Skeletal muscle tissue (tissue), 4 donors: ENCODE data around the gene AUTS2. TPM values are rescaled to one million over a fixed set of nuclear protein-coding genes. Genes with fewer than 3 reads are reported as not detected.
A peak's percentile ranks its signal among the peaks of the same experiment; 100 is the strongest.
"Not testable (repeated sequence)": the region's sequence is repeated elsewhere in the genome, so short reads cannot be mapped to it uniquely, and the experiment has no call there.

Source experiments
- H3K27ac ChIP-seq: one replicate; pipeline ENCODE4 v1.7.0; 2013; ENCODE audit warnings: mild to moderate bottlenecking, low read depth, low read length, inconsistent platforms
- H3K27me3 ChIP-seq, 3 donors: one replicate each; pipeline ENCODE4 v1.7.0; 2013; ENCODE audit warnings: low read length in 3 of 3; ENCODE audit not compliant: control insufficient read depth in 3 of 3, insufficient read depth in 3 of 3
- H3K36me3 ChIP-seq, 3 donors: one replicate each; pipeline ENCODE4 v1.7.0; 2013; ENCODE audit warnings: low read length in 3 of 3; ENCODE audit not compliant: control insufficient read depth in 3 of 3, insufficient read depth in 3 of 3
- H3K4me1 ChIP-seq, 3 donors: one replicate each; pipeline ENCODE4 v1.7.0; 2013; ENCODE audit warnings: low read length in 3 of 3, mild to moderate bottlenecking in 3 of 3; ENCODE audit not compliant: control insufficient read depth in 3 of 3, insufficient read depth in 3 of 3
- H3K4me3 ChIP-seq, 3 donors: one replicate each; pipeline ENCODE4 v1.7.0; 2013; ENCODE audit warnings: low read length in 3 of 3
- H3K9ac ChIP-seq, 3 donors: one replicate each; pipeline ENCODE4 v1.7.0; 2013; ENCODE audit warnings: low read length in 3 of 3, mild to moderate bottlenecking in 3 of 3, moderate library complexity in 2 of 3, low read depth in 1 of 3
- H3K9me3 ChIP-seq, 3 donors: one replicate each; pipeline ENCODE4 v1.7.0; 2013; ENCODE audit warnings: low read length in 3 of 3; ENCODE audit not compliant: control insufficient read depth in 3 of 3
- total RNA-seq: library from RNA; depleted of rRNA; stranded (reverse); fragments of >200 nt; gene quantifications from one replicate; pipeline ENCODE4 v1.2.3, GENCODE V29; 2014
- donor health status: Osteomylitis.

The AUTS2 gene
- total RNA-seq, 1 donor from 2014 or later: 43.3 TPM

DNA sequence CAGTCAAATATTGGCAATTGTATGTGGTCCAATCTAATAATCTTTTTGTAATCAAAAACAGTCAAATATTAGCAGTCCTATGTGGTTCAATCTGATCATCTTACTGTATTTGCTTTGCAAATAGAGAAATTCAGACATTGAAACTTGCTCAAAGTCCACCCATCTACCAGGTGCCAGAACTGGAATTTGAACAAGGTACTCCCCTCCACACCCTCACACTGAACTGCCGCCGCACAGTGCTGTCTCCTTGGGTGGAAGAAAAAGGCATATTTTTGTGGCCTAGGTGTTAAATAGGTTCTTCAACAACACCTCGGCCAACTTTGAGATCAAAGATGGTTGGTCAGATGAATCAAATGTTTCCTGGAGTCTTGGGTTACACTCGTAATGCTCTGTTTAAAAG, 989.5 kb downstream of the AUTS2 start:
- H3K36me3 ChIP-seq: no peaks in the 10 kb centered on the region
- H3K27me3 ChIP-seq: no peaks in the 10 kb centered on the region
- no peaks in the 10 kb centered on the region for H3K9me3 ChIP-seq
- no peak overlapping the region for H3K4me3 ChIP-seq
- H3K9ac ChIP-seq: no peak overlapping the region
- H3K4me1 ChIP-seq: peaks cover 3 to 9% (median 6%) of the 10 kb centered on the region in 3 donors
- H3K27ac ChIP-seq: no peak overlapping the region

DNA sequence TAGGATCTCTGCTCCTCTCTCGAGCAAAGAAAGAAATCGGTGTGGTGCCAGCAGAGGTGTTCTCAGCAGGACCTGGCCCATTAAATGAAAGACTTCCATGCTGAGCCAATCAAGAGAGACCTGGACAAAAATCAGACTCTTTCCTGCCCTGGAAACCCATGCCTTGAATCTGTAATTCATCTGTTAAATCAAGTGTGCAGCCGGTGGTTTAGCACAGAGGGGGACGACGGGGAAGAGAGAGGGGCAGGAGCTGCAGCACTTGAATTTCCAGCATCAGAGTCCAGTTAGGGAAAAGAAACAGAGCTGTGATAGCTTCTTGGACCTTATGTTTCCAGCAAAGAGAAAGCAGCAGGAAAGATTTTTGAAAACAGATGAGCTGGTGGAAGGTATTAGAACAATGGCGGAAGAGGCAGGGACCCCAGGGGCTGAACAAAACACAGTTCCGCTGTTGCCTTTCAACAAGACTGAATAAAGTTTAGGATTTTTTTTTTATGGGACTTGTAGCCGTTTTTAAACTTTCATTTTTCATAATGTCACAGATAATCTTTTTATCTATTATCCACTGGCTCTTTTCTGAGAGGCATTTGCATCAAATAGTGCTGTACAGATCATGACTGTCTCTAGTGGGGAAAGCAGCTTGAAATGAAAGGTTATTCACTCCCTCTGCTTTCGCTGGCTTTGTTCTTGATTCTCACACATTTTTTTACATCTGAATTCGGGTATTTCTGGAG, 990.1 kb downstream of the AUTS2 start:
- Histone ChIP-seq H3K9ac (no peak overlapping the region), H3K9me3 (no peaks in the 10 kb centered on the region), H3K27ac (no peak overlapping the region), H3K4me3 (no peak overlapping the region), H3K36me3 (no peaks in the 10 kb centered on the region), H3K27me3 (no peaks in the 10 kb centered on the region), H3K4me1 (peaks cover 3 to 9% (median 6%) of the 10 kb centered on the region in 3 donors)

DNA sequence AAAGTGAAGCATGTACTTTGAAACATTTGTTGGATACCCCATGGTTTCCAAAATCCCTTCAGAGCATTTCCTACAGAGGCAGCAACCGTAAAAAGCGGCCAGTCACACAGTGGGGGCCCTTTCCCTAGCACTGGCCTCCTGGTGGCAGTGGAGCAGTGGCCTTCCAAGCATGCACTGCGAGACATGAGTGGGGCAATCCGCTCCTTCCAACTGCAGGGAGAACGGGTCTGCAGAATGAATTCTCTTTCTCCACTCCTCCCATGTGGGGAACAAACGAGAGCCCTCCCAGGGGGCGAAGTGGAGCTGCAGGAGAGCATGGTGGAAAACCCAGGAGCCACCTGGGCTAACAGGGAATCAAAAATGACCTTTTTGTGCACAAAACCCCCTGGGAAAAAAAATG, 990.7 kb downstream of the AUTS2 start:
- Histone ChIP-seq H3K4me3 (no peak overlapping the region), H3K9ac (no peak overlapping the region), H3K36me3 (no peaks in the 10 kb centered on the region), H3K4me1 (peaks cover 2 to 8% (median 2%) of the 10 kb centered on the region in 3 donors), H3K27ac (no peak overlapping the region), H3K9me3 (no peaks in the 10 kb centered on the region), H3K27me3 (no peaks in the 10 kb centered on the region)

DNA sequence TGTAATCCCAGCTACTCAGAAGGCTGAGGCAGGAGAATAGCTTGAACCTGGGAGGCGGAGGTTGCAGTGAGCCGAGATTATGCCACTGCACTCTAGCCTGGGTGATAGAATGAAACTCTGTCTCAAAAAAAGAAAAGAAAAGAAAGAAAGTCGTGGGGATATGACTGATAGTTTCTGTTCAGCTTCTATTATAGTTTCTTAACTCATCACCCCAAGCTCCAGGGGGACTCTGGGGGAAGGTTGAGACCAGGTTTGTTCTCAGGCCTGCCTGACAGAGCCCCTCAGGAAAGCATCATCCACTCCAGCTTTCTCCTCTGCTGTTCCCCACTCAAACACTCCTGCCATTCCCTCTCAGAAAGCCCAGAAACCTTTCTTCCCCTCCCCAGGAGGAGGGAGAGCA, 991.3 kb downstream of the AUTS2 start:
- no peak overlapping the region for H3K27ac ChIP-seq
- H3K9ac ChIP-seq: no peak overlapping the region
- no peaks in the 10 kb centered on the region for H3K27me3 ChIP-seq
- H3K9me3 ChIP-seq: no peaks in the 10 kb centered on the region
- H3K36me3 ChIP-seq: no peaks in the 10 kb centered on the region
- H3K4me1 ChIP-seq: peaks cover 0 to 2% (median 0%) of the 10 kb centered on the region in 3 donors
- H3K4me3 ChIP-seq: no peak overlapping the region

DNA sequence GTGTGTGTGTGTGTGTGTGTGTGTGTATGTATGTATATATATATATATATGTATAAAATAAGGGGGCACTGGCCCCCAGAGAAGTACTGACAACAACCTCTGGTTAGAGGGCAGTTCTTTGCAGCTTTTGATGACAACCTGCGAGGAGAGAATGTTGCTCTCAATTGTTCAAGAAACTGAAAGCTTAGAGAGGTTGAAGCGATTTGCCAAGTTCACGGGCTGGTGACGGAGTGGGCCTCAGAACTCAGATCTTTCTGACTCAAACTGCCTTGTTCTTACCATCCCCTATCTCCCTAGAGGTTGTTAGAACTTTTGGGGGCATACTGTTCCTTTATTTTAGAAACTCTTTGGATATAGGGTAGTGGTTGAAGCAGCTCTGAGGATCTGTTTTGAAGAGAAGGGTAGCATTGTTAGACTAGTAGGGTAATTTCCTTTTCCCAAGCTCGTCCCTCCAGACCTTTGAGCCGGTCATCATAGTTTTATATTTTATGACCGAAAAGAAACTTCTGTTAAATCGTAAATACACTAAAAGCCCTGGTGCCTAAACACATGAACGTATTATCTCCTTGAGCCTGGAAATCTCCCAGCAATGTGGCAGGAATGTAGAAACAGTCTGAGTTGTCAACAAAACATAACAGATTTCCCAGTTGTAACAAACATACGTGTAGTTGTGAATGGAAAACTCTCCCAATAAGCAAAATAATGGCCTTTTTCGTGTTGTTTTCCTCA, 992.0 kb downstream of the AUTS2 start:
- Histone ChIP-seq H3K4me3 (no peak overlapping the region), H3K27ac (no peak overlapping the region), H3K9ac (no peak overlapping the region), H3K9me3 (no peaks in the 10 kb centered on the region), H3K27me3 (peaks cover 0 to 4% (median 0%) of the 10 kb centered on the region in 3 donors), H3K36me3 (no peaks in the 10 kb centered on the region), H3K4me1 (no peaks in the 10 kb centered on the region)

DNA sequence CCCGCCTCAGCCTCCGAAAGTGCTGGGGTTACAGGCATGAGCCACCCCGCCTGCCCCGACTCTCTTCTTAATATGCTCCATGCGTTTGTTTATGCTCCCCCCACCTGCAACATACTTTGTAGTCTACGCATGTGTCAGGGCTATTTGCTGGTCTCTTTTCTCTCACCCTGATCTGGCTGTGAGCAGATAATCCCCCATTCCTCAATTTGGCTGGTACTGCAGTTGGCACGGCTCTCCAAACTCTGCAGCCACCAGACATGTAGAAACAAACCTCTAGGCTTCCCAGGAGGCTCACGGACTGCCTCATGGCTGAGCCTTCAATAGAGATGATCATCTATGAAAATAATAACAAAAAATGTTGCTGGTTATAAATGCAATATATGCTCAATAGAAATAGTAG, 993.4 kb downstream of the AUTS2 start:
- Histone ChIP-seq H3K36me3 (no peaks in the 10 kb centered on the region), H3K4me1 (peaks cover 0 to 5% (median 5%) of the 10 kb centered on the region in 3 donors), H3K27ac (no peak overlapping the region), H3K9me3 (no peaks in the 10 kb centered on the region), H3K27me3 (peaks cover 0 to 10% (median 8%) of the 10 kb centered on the region in 3 donors), H3K4me3 (no peak overlapping the region), H3K9ac (no peak overlapping the region)

DNA sequence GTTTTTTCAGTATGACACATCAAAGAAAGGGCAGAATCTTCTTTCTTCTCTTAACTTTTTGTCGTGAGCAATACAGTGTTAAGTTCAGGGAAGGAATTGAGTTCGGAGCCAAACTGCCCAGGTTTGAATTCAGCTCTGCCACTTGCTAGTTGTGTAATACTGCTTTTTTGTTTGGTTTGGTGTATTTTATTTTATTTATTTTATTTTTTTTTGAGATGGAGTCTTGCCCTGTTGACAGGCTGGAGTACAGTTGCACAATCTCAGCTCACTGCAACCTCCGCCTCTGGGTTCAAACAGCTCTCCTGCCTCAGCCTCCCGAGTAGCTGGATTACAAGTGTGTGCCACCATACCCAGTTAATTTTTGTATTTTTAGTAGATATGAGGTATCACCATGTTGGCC, 993.9 kb downstream of the AUTS2 start:
- H3K4me1 ChIP-seq: peaks cover 0 to 6% (median 5%) of the 10 kb centered on the region in 3 donors
- no peaks in the 10 kb centered on the region for H3K36me3 ChIP-seq
- H3K9ac ChIP-seq: no peak overlapping the region
- peaks cover 0 to 11% (median 8%) of the 10 kb centered on the region in 3 donors for H3K27me3 ChIP-seq
- H3K9me3 ChIP-seq: no peaks in the 10 kb centered on the region
- no peak overlapping the region for H3K27ac ChIP-seq
- no peak overlapping the region for H3K4me3 ChIP-seq

DNA sequence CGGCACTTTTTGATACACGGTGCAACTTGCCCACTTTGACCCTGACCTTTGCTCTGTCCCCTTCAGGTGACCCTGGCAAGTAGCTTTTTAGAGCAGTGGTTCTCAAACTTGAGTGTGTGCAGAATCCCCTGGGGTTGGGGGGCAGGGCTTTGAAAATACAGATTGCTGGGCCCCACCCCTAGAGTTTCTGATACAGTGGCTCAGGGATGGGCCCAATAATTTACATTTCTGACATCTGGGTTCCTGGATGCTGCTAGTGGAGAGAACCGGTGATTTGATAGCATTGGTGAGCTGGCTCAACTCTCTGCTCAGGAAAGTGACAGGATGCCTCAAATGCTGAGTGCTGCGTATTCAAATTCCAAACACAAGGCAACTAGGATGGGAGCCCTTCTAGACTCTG, 995.9 kb downstream of the AUTS2 start:
- no peak overlapping the region for H3K4me3 ChIP-seq
- H3K36me3 ChIP-seq: no peaks in the 10 kb centered on the region
- H3K4me1 ChIP-seq: peaks cover 0 to 6% (median 5%) of the 10 kb centered on the region in 3 donors
- H3K27ac ChIP-seq: no peak overlapping the region
- no peaks in the 10 kb centered on the region for H3K9me3 ChIP-seq
- peaks cover 0 to 13% (median 8%) of the 10 kb centered on the region in 3 donors for H3K27me3 ChIP-seq
- H3K9ac ChIP-seq: no peak overlapping the region

DNA sequence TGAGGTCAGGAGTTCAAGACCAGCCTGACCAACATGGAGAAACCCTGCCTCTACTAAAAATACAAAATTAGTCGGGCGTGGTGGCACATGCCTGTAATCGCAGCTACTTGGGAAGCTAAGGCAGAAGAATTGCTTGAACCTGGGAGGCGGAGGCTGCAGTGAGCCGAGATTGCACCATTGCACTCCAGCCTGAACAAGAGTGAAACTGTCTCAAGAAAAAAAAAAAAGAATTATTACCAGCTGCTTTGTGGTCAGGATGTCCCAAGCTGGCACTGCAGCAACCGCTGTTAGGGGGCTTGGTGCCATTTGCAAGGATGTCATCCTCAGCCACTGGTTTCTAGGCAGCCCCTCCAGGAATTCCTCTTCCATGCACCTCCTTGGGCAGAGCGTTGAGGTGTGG, 996.6 kb downstream of the AUTS2 start:
- H3K27me3 ChIP-seq: peaks cover 0 to 13% (median 8%) of the 10 kb centered on the region in 3 donors
- not testable (repeated sequence) for H3K9ac ChIP-seq, H3K9me3 ChIP-seq, H3K4me1 ChIP-seq, H3K36me3 ChIP-seq, H3K27ac ChIP-seq, H3K4me3 ChIP-seq

DNA sequence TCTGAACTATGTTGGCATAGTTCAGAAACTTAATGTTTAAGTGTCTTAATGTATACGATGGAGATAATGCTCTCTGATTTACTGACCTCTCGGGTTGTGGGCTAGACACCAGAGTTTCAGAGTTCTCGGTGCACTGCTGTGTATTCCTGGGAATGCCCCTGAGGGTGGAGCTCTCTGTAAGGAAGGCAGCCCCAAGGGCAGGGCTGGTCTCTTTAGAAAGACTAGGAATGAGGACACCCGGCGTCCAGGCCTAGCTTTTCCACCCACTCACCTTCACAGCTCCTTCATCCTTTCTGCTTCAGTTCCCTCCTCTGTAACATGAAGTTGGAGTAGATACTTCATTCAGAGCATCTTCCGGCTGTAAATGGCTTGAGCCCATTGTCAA, 997.1 kb downstream of the AUTS2 start:
- Histone ChIP-seq H3K9me3 (no peaks in the 10 kb centered on the region), H3K27ac (no peak overlapping the region), H3K4me1 (peaks cover 0 to 6% (median 5%) of the 10 kb centered on the region in 3 donors), H3K27me3 (peaks cover 0 to 13% (median 8%) of the 10 kb centered on the region in 3 donors), H3K9ac (peak overlapping the region in 1 of 3 donors; percentile 47), H3K4me3 (peak overlapping the region in 1 of 3 donors; percentile 42), H3K36me3 (no peaks in the 10 kb centered on the region)
